Dendritic cell treated with granulocyte-macrophage colony-stimulating factor and Interleukin-4, amounts not matched to agents 40 ng/mL and 50 ng/mL, for 4 days (primary cell): ENCODE results near the gene SAMD7.

Source experiments
- H3K27ac Mint-ChIP-seq: one replicate; pipeline ENCODE4 v1.8.0; 2022; ENCODE audit warnings: mild to moderate bottlenecking, mixed read lengths
- H3K27me3 Mint-ChIP-seq: one replicate; pipeline ENCODE4 v1.8.0; 2022; ENCODE audit warnings: mild to moderate bottlenecking, mixed read lengths
- H3K36me3 Mint-ChIP-seq: one replicate; pipeline ENCODE4 v1.8.0; 2022; ENCODE audit warnings: low read depth, mixed read lengths
- H3K4me1 Mint-ChIP-seq: one replicate; pipeline ENCODE4 v1.8.0; 2022; ENCODE audit warnings: low read depth, mixed read lengths
- H3K4me3 Mint-ChIP-seq: one replicate; pipeline ENCODE4 v1.8.0; 2022; ENCODE audit warnings: mild to moderate bottlenecking, moderate library complexity, mixed read lengths
- H3K9me3 Mint-ChIP-seq: one replicate; pipeline ENCODE4 v1.8.0; 2022; ENCODE audit warnings: mixed read lengths
- intact Hi-C: fragments of 100-400 bp; cut with micrococcal nuclease; formaldehyde crosslinking; loops from one replicate; pipeline ENCODE4 v1.15.0; 2022

Gene SAMD7

DNA sequence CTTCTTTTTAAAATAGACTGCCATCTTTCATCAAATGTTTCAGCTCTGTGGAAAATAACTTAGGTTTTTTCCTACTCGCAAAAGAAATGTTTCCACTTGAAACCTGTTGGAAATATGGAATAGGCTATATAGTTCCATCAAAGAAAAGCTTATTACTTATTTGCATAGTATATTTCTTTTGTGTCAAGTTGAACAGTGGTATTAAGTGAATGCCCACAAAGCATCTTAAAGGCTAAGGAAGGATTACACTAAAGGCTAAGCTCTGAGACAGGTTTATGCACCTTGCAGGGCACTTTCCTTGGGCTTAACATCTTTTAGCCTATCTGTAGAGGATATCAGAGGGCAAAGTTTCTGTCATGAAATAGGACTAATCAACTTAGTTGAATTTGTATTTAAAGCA is at the start of gene SAMD7:
SAMD7 (plus strand) TSS at position 301 of the 400 bp plus-strand sequence. CDS start 7,927 bp downstream, outside the sequence.
- Mint-ChIP-seq H3K4me1 (no peaks in the 10 kb centered on the region), H3K9me3 (no peaks in the 10 kb centered on the region), H3K27me3 (no peaks in the 10 kb centered on the region), H3K36me3 (no peaks in the 10 kb centered on the region), H3K27ac (no peak within 1 kb of the TSS), H3K4me3 (no peak within 1 kb of the TSS)
- intact Hi-C loops: no loop called here

DNA sequence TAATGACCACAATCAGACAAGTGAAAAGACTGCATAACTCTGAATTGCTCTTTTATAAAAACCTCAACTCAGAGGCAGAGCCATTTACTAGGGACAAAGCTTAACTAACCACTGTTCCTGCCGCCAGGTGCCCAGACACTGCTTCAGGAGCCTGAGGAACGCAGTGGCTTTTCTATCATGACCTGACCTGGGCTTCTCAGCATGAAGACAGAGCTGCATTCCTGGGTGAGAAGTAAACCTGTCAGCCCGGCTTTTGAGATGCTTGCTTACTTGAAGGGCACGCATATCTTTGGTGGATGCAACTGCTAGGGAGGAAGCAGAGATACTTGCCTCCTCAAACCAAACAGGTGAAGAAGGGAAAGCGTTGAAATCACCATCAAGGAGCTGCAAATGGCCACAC is 49.5 kb upstream of the SAMD7 start:
- no peaks in the 10 kb centered on the region for H3K9me3 Mint-ChIP-seq
- no peak overlapping the region for H3K4me3 Mint-ChIP-seq
- no peaks in the 10 kb centered on the region for H3K36me3 Mint-ChIP-seq
- peaks cover 9% of the 10 kb centered on the region for H3K27me3 Mint-ChIP-seq
- no peak overlapping the region for H3K27ac Mint-ChIP-seq
- intact Hi-C loops: loop anchor here (10.0 kb wide), 2 partner anchors 97 to 233 kb away; partner anchors contain the start of genes ACTRT3 and TERC
- peaks cover 11% of the 10 kb centered on the region for H3K4me1 Mint-ChIP-seq

DNA sequence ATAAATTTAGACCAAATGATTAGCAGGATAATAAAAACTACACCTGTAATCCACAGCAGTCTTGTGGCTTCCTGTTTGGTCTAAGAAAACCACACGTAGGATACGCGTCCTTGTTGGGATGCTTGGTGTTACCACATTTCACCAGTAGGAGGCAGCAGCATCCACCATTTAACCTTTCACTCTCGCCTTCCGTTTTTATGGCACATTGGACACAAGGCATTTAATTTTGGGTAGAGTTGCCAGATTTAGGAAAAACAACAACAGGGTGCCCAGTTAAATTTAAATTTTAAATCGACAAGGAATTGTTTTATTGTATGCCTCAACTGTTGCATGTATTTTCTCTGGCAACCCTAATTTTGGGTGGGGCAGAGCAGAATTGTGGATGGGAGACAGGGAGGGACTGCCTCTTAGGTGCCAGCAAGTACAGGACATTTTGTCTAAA is 47.9 kb upstream of the SAMD7 start:
- intact Hi-C loops: loop anchor here (1.0 to 10.0 kb wide), 4 partner anchors 99 to 231 kb away; partner anchors contain the start of genes ACTRT3, GPR160 and TERC
- Mint-ChIP-seq H3K4me3 (no peak overlapping the region), H3K4me1 (peaks cover 11% of the 10 kb centered on the region), H3K36me3 (no peaks in the 10 kb centered on the region), H3K9me3 (no peaks in the 10 kb centered on the region), H3K27me3 (peaks cover 9% of the 10 kb centered on the region), H3K27ac (no peak overlapping the region)

GRCh38 chr3:169864270-169864669 is 47.1 kb upstream of the SAMD7 start:
- no peaks in the 10 kb centered on the region for H3K36me3 Mint-ChIP-seq
- no peak overlapping the region for H3K27ac Mint-ChIP-seq
- H3K4me1 Mint-ChIP-seq: peaks cover 11% of the 10 kb centered on the region
- no peak overlapping the region for H3K4me3 Mint-ChIP-seq
- H3K9me3 Mint-ChIP-seq: no peaks in the 10 kb centered on the region
- H3K27me3 Mint-ChIP-seq: peaks cover 9% of the 10 kb centered on the region
- intact Hi-C loops: loop anchor here (2.0 to 10.0 kb wide), 3 partner anchors 99 to 231 kb away; partner anchors contain the start of genes ACTRT3, SEC62 and TERC

GRCh38 chr3:169865176-169865767 is 46.1 kb upstream of the SAMD7 start:
- Mint-ChIP-seq H3K4me3 (peak overlapping the region; percentile 10), H3K4me1 (peaks cover 18% of the 10 kb centered on the region), H3K27me3 (peaks cover 9% of the 10 kb centered on the region), H3K27ac (peak overlapping the region; percentile 52), H3K9me3 (no peaks in the 10 kb centered on the region), H3K36me3 (no peaks in the 10 kb centered on the region)
- intact Hi-C loops: loop anchor here (2.0 to 10.0 kb wide), 3 partner anchors 100 to 230 kb away; partner anchors contain the start of genes ACTRT3, SEC62 and TERC

- intact Hi-C loops: loop anchor here (10.0 kb wide), 2 partner anchors 103 to 227 kb away; partner anchors contain the start of genes ACTRT3 and TERC
- peaks cover 23% of the 10 kb centered on the region for H3K4me1 Mint-ChIP-seq
- H3K27me3 Mint-ChIP-seq: peaks cover 2% of the 10 kb centered on the region
- H3K27ac Mint-ChIP-seq: no peak overlapping the region
- no peaks in the 10 kb centered on the region for H3K36me3 Mint-ChIP-seq
- H3K9me3 Mint-ChIP-seq: no peaks in the 10 kb centered on the region
- no peak overlapping the region for H3K4me3 Mint-ChIP-seq
Observed at GRCh38 chr3:169867584-169868210, 43.7 kb upstream of the SAMD7 start.

GRCh38 chr3:169868369-169868768 is 43.0 kb upstream of the SAMD7 start:
- Mint-ChIP-seq H3K4me3 (no peak overlapping the region), H3K27ac (no peak overlapping the region), H3K27me3 (peaks cover 2% of the 10 kb centered on the region), H3K4me1 (peaks cover 23% of the 10 kb centered on the region), H3K36me3 (no peaks in the 10 kb centered on the region), H3K9me3 (no peaks in the 10 kb centered on the region)
- intact Hi-C loops: loop anchor here (10.0 kb wide), 2 partner anchors 104 to 226 kb away; partner anchors contain the start of genes ACTRT3 and TERC

GRCh38 chr3:169869484-169870220 is 41.7 kb upstream of the SAMD7 start, which contains the start of gene LRRC31:
LRRC31 (minus strand) TSS chr3:169869935; CDS start chr3:169869807, 128 bp downstream.
- no peak within 1 kb of the TSS for H3K4me3 Mint-ChIP-seq
- no peaks in the 10 kb centered on the region for H3K27me3 Mint-ChIP-seq
- H3K27ac Mint-ChIP-seq: no peak within 1 kb of the TSS
- H3K9me3 Mint-ChIP-seq: no peaks in the 10 kb centered on the region
- peaks cover 23% of the 10 kb centered on the region for H3K4me1 Mint-ChIP-seq
- no peaks in the 10 kb centered on the region for H3K36me3 Mint-ChIP-seq
- intact Hi-C loops: loop anchor here (10.0 kb wide), 2 partner anchors 105 to 225 kb away; partner anchors contain the start of genes ACTRT3 and TERC

GRCh38 chr3:169871129-169871886 is 40.1 kb upstream of the SAMD7 start:
- intact Hi-C loops: no loop called here
- Mint-ChIP-seq H3K27ac (no peak overlapping the region), H3K4me3 (no peak overlapping the region), H3K9me3 (no peaks in the 10 kb centered on the region), H3K36me3 (no peaks in the 10 kb centered on the region), H3K4me1 (peaks cover 23% of the 10 kb centered on the region), H3K27me3 (no peaks in the 10 kb centered on the region)

GRCh38 chr3:169879013-169879557 is 32.3 kb upstream of the SAMD7 start:
- Mint-ChIP-seq H3K4me1 (peaks cover 10% of the 10 kb centered on the region), H3K4me3 (no peak overlapping the region), H3K9me3 (no peaks in the 10 kb centered on the region), H3K27me3 (no peaks in the 10 kb centered on the region), H3K36me3 (no peaks in the 10 kb centered on the region), H3K27ac (no peak overlapping the region)
- intact Hi-C loops: no loop called here

GRCh38 chr3:169879845-169880575 is 31.4 kb upstream of the SAMD7 start:
- no peaks in the 10 kb centered on the region for H3K36me3 Mint-ChIP-seq
- H3K4me1 Mint-ChIP-seq: peaks cover 10% of the 10 kb centered on the region
- no peak overlapping the region for H3K4me3 Mint-ChIP-seq
- peaks cover 1% of the 10 kb centered on the region for H3K27me3 Mint-ChIP-seq
- no peak overlapping the region for H3K27ac Mint-ChIP-seq
- H3K9me3 Mint-ChIP-seq: no peaks in the 10 kb centered on the region
- intact Hi-C loops: no loop called here

GRCh38 chr3:169880576-169881250 is 30.7 kb upstream of the SAMD7 start:
- intact Hi-C loops: no loop called here
- H3K4me1 Mint-ChIP-seq: peaks cover 4% of the 10 kb centered on the region
- H3K27me3 Mint-ChIP-seq: peaks cover 1% of the 10 kb centered on the region
- H3K27ac Mint-ChIP-seq: no peak overlapping the region
- no peaks in the 10 kb centered on the region for H3K9me3 Mint-ChIP-seq
- no peaks in the 10 kb centered on the region for H3K36me3 Mint-ChIP-seq
- H3K4me3 Mint-ChIP-seq: no peak overlapping the region
